NCI-H1105 treated with DMSO at 0.1 percent for 48 hours (cell line): ENCODE results near the gene POTEI.
"Not testable (repeated sequence)": the region's sequence is repeated elsewhere in the genome, so short reads cannot be mapped to it uniquely, and the experiment has no call there.

ENCODE experiments used
- DNase-seq: peaks from one replicate; lab custom pipeline; 2025; lab: John Stamatoyannopoulos, UW

The POTEI gene

GRCh38 chr2:130455413-130455812 lies 53.7 kb downstream of the POTEI start:
- not testable (repeated sequence) for DNase-seq

GRCh38 chr2:130454712-130455083 lies 54.4 kb downstream of the POTEI start:
- DNase-seq = not testable (repeated sequence)

GRCh38 chr2:130453955-130454711 lies 55.0 kb downstream of the POTEI start:
- not testable (repeated sequence) for DNase-seq

- DNase-seq = not testable (repeated sequence)
Observed at GRCh38 chr2:130452897-130453296, 56.2 kb downstream of the POTEI start.

- not testable (repeated sequence) for DNase-seq
Observed at GRCh38 chr2:130451823-130452222, 57.3 kb downstream of the POTEI start.

- not testable (repeated sequence) for DNase-seq
Observed at GRCh38 chr2:130451278-130451677, 57.9 kb downstream of the POTEI start.

- not testable (repeated sequence) for DNase-seq
Observed at GRCh38 chr2:130450366-130450765, 58.8 kb downstream of the POTEI start.

- DNase-seq = not testable (repeated sequence)
Observed at GRCh38 chr2:130427631-130428030, 81.5 kb downstream of the POTEI start.

- DNase-seq = not testable (repeated sequence)
Observed at GRCh38 chr2:130418845-130419244, 90.3 kb downstream of the POTEI start.

- not testable (repeated sequence) for DNase-seq
Observed at GRCh38 chr2:130416693-130417092, 92.4 kb downstream of the POTEI start.
